HG03066 (cell line): Measurements from ENCODE around the gene ZFP82.

Source experiments
- ATAC-seq: cut with Tn5 transposase; IDR thresholded peaks from one replicate; pipeline ENCODE4 v1.9.1; 2021; ENCODE audit warnings: low read depth; ENCODE audit not compliant: unreplicated experiment

The ZFP82 gene

DNA sequence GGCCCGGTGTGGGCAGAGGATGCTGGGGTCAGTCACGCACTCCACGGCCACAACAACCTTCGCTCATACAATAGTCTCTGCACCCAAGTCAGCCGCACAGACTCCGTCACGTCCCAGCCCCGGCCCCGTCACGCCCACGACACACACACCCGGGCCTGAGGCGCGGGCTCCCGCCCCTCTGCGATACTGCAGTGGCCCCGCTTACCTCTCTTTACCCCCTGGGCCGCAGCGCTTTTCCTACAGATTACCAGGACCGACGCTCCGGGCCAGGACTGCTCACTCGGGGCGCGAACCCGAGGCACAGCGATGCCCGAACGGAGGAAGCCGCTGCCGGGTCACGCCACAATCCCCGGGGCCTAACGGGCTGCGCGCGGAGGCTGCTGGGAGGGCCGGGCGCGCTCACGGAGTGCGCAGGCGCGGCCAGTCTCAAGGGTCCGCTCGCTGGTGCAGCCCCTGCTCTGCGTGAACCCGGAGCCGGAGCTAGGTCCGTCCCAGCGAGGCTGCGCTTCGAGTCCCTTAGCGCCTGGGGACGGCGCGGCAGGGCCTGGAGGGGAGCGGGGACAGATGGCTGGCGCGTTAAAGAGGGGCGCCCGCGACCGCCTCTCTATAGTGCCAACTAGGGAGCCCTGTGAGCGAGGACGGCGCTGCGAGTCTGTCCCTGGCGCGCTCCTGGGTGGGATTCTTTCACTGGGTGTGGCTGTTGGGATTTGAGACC lies at the start of gene ZFP82:
TSS of gene ZFP82 (minus strand) at position 358 of the 715 bp plus-strand sequence. CDS start 8,855 bp downstream, outside the sequence.
- peak; percentile 58 for ATAC-seq

DNA sequence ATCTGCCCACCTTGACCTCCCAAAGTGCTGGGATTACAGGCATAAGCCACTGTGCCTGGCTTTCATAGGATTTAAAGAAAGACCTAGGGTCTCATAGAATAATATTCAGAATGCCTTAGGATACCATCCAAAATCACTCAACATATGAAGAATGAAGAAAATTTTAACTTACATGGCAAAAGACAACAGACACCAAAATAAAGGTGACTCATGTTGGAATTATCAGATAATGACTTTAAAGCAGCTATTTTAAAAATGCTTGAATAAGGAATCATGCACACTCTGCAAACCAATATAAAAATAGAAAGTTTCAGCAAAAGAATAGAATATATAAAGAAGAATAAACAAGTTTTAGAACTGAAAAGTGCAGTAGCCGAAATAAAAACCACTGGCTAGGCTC lies 41.6 kb upstream of the ZFP82 start:
- no peak for ATAC-seq

DNA sequence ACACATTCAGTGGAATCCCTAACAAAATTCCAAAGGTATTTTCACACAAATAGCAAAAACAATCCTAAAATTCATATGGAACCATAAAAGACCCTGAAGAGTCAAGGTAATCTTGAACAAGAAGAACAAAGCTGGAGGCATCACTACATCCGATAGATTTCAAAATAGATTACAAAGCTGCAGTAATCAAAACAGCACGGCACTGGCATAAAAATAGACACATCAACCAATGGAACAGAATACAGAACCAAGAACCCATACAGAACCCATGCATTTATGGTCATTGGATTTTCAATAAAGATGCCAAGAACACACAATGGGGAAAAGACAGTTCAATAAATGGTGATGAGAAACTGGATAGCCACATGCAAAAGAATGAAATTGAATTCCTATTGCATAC lies 38.4 kb upstream of the ZFP82 start:
- ATAC-seq = no peak

DNA sequence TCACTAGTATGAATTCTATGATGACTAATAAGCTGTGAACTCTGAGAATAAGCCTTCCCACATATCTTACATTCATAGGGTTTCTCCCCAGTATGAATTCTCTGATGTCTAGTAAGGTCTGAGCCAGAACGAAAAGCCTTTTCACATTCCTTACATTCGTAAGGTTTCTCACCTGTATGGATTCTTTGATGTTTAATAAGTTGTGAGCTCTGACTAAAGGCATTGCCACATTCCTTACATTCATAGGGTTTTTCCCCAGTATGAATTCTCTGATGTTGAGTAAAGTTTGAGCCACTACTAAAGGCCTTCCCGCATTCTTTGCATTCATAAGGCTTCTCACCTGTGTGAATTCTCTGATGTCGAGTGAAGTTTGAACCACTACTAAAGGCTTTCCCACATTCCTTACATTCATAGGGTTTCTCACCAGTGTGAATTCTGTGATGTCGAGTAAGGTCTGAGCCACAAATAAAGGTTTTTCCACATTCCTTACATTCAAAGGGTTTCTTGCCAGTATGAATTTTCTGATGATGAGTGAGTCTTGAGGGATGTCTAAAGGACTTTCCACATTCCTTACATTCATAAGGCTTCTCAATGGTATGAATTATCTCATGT lies 30.7 kb upstream of the ZFP82 start:
- no peak for ATAC-seq

DNA sequence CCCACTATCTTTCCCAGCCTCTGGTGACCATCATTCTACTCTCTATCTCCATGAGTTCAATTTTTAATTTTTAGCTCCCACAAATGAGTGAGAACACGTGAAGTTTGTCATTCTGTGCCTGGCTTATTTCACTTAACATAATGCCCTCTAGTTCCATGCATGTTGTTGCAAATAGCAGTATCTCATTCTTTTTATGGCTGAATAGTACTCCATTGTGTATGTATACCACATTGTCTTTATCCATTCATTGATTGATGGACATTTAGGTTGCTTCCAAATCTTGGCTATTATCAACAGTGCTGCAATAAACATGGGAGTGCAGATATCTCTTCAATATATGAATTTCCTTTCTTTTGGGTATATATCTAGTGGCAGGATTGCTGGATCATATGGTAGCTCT lies 22.9 kb upstream of the ZFP82 start:
- no peak for ATAC-seq

DNA sequence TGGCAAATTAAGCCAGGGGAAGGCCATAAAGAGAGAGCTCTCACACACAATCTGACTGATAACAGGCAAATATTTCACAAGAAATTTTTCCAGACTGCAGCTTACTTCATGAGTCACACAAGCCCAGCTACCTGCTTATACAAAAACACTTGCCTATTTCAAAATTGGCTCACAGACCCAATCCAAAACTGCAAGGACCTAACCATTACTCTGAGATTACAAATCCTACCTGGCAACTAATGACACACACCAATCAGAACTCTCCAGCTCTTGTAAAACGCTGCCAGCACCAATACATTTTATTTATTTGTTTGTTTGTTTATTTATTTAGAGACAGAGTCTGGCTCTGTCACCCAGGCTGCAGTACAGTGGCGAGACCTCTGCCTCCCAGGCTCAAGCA lies 18.1 kb upstream of the ZFP82 start:
- no peak for ATAC-seq

DNA sequence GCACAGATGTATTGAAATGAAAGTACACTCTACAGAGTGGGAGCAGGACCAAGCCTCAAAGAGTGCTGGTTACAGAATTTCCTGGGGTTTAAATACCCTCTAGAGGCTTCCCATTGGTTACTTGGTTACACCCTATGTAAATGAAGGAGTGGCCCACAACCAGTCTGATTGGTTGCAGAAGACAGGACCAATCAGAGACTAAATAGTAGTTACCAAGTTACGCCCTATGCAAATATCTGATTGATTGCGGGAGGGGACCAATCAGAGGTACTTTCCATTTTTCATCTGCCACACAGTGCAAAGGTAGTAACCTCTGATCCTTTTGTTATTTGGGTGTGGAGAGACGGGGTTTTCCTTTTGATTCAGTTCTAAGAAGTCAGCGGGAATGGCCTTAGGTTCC lies 5.5 kb upstream of the ZFP82 start:
- ATAC-seq = no peak

DNA sequence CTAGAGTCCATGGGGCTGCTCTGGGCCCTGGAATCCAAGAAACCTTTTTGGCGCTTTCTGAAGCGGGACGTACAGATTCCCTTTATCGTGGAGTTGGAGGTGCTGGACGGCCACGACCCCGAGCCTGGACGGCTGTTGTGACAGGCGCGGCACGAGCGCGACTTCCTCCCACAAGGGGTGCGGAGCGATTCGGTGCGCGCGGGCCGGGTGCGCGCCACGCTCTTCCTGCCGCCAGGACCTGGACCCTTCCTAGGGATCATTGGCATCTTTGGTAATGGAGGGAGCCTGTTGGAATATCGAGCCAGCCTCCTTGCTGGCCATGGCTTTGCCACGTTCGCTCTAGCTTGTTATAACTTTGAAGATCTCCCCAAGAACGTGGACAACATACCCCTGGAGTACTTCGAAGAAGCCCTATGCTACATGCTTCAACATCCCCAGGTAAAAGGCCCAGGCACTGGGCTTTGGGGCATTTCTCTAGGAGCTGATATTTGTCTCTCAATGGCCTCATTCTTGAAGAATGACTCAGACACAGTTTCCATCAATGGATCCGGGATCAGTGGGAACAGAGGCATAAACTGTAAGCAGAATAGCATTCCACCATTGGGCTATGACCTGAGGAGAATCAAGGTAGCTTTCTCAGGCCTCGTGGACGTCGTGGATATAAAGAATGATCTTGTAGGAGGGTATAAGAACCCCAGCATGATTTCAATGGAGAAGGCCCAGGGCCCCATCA lies 3.5 kb upstream of the ZFP82 start:
- ATAC-seq = no peak

DNA sequence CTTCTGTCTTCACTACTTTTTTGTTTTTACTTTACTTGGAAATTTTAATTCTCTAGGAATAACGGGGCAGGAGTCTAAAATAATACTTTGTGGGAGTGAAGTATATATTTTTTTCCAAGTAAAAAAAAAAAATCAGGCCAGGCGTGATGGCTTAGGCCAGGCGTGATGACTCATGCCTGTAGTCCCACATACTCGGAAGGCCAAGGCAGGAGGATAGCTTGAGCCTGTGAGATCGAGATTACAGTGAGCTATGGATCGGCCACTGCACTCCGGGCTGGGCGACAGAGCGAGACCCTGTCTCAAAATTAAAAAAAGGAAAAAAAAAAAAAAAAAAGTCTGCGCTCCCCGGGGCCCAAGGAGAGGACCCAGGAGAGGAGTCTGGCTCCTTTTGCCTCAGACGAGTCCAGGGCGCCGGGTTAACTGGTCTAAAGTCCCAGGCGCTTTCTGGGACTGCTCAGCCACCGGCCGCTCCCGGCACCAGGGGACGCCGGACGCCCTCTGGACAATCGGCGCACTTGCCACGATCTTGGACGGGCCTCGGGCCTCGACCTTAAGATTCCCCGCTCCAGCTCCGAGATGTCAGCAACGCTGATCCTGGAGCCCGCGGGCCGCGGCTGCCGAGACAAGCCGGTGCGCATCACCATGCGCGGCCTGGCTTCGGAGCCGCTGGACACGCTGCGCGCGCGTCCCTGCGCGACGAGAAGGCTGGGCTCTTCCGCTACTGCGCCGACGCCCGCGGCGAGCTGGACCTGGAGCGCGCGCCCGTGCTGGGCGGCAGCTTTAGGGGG lies 2.7 kb upstream of the ZFP82 start:
- no peak for ATAC-seq

DNA sequence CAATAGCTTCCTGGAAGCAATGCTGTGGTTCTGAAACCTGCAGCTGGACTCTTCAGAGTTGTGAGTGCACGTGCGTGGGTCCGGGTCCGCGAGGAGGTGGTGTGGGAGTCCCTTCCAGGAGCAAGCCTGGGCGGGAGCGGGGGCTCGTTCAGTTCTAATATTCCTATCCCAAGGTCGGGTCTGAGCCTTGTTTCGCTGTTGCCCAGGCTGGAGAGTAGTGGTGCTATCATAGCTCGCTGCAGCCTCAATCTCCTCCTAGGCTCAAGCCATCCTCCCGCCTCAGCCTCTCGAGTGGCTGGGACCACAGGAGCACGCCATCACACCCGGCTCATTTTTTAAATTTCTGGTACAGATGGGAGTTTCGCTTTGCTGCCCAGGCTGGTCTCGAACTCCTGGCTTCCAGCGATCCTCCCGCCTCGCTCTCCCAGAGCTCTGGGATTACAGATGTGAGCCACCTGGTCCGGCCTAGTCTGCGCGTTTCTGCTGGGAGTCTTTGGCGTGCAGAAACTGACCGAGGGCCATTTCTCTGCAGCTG lies 625 bp downstream of the ZFP82 start:
- ATAC-seq = no peak

DNA sequence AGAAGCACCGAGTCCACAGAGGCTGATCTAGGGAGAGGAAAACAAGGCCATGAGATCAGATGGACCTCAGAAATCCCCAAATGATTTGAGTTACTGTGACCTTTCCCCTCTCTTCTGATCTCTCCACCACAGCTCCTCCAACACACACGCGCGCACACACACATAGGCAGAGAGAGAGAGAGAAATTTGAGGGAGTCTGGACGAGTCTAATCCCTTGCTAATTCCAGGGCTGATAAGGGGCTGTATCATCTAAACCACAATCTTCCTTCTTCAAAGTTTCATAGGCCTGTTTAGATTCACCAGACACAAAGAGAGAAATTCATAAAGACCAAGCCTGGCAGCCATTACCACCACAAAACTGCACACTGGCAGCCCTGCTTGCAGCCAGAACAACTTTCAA lies 8.6 kb downstream of the ZFP82 start:
- ATAC-seq = no peak

DNA sequence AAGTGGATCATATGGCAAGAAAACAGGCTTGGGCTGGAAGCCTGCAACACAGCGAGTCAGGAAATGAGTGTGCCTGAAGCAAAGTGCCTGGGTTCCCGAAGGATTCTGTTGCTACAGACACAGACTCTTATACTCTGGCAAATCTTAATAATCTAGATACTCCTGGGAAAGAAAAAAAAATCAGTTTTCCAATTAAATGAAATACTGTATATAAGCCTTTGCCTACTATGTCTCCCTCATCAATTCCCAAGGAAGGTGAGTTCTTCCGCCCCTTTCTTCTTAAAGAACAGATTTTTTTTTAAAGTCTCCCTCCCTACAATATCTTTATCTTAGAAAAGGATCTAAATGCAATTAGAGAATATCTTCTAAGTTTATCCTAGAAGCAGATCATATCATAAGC lies 10.3 kb downstream of the ZFP82 start:
- ATAC-seq = no peak

DNA sequence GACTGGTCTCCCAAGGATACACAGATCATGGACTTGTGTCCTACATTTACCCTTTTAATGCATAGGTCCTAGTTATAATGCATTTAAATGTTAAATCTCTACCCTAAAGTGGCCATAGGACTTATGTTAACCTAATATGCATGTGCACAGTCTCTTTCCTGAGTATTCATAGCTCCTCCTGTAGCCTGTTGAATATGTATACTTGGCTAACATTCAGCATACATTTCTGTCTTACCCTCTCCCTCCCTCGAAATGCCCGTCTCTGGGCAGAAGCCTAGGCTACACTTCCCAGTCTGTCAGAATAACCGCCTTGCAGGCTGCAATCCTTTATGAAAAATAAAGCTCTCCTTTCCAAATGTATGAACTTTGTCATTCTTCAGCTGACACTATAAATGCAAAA lies 13.9 kb downstream of the ZFP82 start:
- ATAC-seq = no peak

DNA sequence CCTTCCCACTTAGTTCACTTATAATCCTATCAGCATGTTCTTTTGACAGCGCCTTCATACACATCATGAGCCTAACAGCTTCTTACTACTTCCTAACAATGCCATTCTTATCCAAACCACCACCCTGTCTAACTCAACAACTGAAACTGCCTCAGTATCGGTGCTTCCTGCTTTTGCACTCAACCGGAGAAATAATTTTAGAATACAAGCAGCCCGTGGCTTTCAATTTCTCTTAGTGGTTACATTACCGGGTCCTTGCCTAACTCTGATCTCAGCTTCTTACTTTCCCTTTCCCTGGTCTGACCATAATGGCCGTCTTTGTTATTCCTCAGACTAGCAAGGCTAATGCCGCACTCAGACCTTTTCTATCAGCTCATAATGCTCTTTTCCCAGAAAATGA lies 17.0 kb downstream of the ZFP82 start:
- ATAC-seq = no peak

DNA sequence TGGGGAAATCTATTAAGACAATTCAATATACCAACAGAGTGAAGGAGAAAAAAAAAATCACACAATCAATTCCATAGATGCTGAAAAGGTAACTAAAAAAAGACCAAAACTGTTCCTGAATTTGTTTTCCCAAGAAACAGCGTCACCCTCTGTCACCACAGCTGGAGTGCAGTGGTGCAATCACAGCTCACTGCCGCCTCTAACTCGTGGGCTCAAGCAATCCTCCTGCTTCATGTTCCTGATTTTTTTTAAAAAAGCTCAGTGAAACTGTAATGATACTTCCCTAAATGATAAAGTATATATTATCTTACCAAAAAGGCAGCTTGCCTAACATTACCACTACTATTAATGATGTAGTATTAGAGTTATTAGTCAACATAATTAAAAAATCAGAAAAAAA lies 19.9 kb downstream of the ZFP82 start:
- ATAC-seq = no peak

DNA sequence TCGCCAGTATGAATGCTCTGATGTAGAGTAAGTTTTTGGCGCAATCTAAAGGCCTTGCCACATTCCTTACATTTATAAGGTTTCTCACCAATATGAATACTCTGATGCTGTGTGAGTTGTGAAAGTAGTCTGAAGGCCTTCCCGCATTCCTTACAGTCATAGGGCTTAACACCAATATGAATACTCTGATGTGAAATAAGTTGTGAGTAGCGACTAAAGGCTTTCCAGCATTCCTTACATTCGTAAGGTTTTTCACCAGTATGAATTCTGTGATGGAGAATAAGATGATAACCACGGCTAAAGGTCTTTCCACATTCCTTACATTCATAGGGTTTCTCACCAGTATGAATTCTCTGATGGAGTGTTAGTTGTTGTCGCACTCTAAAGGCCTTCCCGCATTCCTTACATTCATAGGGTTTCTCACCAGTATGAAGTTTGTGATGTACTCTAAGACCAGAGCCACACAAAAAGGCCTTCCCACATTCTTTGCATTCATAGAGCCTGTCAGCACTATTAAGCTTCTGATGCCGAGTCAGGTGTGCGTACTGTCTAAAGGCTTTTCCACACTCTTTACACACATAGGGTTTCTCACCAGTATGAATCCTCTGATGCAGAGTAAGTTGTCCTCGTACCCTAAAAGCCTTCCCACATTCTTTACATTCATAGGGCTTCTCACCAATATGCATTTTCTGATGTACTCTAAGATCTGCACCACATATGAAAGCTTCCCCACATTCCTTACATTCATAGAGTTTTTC lies 25.3 kb downstream of the ZFP82 start:
- no peak for ATAC-seq

DNA sequence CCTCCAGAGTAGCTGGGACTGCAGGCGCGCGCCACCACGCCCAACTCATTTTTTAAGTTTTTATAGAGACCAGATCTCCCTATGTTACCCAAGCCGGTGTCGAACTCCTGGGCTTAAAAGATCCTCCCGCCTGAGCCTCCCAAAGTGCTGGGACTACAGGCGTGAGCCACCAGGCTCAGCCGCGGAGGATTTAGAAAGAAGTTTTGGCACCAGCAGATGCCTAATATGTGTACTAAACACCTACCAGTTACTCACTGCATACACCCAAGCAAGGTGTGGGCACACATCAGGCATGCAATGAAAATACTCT lies 39.0 kb downstream of the ZFP82 start:
- ATAC-seq = no peak

DNA sequence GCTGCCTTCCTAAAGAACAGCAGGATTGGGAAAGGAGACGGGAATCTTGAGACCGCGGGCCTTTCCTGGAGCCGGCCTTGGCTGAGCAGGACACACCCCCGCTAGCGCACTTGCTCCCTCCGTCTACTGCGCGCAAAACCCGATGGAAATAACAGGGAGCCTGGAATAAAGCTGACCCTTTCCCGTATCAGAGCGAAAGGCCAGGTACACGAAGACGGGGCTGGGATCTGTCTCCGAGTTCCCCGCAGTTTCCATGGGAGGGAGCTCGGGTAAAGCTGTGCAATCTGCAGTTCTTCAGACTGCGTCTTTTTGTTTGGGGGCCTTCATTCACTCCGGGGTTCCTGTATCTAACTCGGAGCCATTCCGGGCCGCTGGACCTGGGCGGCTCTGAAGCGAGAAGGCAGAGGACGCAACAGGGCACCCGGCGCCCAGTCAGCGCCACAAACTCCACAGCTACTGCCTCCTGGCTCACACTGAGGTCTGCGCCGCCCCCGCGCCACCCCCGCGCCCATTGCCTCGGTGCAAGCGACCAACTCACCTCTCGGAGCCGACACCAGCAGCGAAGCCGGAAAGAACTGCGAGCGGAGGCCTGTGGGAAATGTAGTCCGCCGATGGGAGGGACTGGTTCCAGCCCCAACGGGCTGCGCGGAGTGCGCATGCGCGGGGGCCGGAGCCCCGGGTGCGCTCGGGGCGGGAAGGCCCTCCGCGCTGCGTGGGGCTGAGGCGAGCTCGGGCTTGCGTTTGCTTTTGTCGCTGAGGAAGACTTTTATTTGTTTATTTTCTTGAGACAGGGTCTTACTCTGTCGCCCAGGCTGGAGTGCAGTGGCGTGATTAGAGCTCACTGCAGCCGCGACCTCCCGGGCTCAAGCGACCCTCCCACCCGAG lies 39.6 kb downstream of the ZFP82 start, which contains the start of gene ZFP14:
TSS of gene ZFP14 (minus strand) at position 577 of the 885 bp plus-strand sequence. CDS start 11,309 bp downstream, outside the sequence.
- ATAC-seq = peak; percentile 84

DNA sequence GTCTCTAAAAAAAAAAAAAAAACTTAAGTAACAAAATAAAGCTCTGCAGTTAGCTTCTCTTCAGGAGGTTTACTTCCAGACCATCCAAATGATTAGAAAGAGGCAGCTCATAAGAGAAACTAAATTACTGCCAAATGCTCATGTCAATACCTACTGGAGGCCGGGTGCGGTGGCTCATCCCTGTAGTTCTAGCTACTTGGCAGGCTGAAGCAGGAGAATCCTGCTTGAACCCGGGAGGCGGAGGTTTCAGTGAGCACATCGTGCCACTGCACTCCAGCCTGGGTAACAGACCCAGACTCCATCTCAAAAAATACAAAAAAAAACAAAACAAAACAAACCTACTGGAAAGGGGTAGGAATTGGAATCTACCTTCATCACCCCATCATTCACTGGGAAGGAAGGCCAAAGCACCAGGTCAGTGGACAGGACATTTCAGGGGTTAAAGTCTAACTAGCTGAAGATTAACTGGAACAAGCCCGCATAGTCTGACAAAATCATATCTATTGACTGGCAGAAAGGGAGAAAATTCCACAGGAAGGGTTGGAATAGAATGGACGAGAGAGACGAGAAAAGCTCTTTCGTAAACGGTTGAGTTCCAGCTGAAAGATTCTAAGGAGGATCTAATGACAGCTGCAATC lies 40.8 kb downstream of the ZFP82 start:
- no peak for ATAC-seq
